Spleen (tissue), 11 donors: ENCODE results near the gene PNMA3. TPM values are rescaled to one million over a fixed set of nuclear protein-coding genes. Genes with fewer than 3 reads are reported as not detected.

Source experiments
- DNase-seq: peaks from one replicate; pipeline ENCODE4 v3.0.0-alpha.2; 2020
- H3K27ac ChIP-seq, 8 donors: fragments of 200-600 bp; sonication (generic) in 7 of 8; 1 replicate in 4 of 8; 2 replicates in 4 of 8; pipeline versions ENCODE4 v1.5.0 to v1.8.0; 2016 to 2021; ENCODE audit warnings: inconsistent platforms in 4 of 8, mild to moderate bottlenecking in 4 of 8, moderate library complexity in 1 of 8
- H3K27me3 ChIP-seq, 7 donors: fragments of 200-600 bp; sonication (generic) in 6 of 7; replicated peaks in 1 of 7; 1 replicate in 4 of 7; 2 replicates in 3 of 7; pipeline versions ENCODE4 v1.5.0 to v1.8.0; 2016 to 2021; ENCODE audit warnings: inconsistent platforms in 3 of 7, mild to moderate bottlenecking in 1 of 7
- H3K36me3 ChIP-seq, 6 donors: fragments of 200-600 bp; sonication (generic) in 5 of 6; 1 replicate in 4 of 6; 2 replicates in 2 of 6; pipeline versions ENCODE4 v1.5.0 to v1.8.0; 2016 to 2021; ENCODE audit warnings: inconsistent platforms in 2 of 6
- H3K4me1 ChIP-seq, 6 donors: fragments of 200-600 bp; sonication (generic) in 5 of 6; 1 replicate in 3 of 6; 2 replicates in 3 of 6; pipeline versions ENCODE4 v1.5.0 to v1.8.0; 2016 to 2021; ENCODE audit warnings: inconsistent platforms in 3 of 6
- H3K4me3 ChIP-seq, 8 donors: fragments of 200-600 bp; sonication (generic) in 7 of 8; 1 replicate in 4 of 8; 2 replicates in 4 of 8; pipeline versions ENCODE4 v1.5.0 to v1.8.0; 2016 to 2021; ENCODE audit warnings: inconsistent platforms in 4 of 8, mild to moderate bottlenecking in 4 of 8, moderate library complexity in 2 of 8
- H3K9me3 ChIP-seq, 8 donors: fragments of 200-600 bp; sonication (generic) in 7 of 8; 1 replicate in 4 of 8; 2 replicates in 4 of 8; pipeline versions ENCODE4 v1.5.0 to v1.8.0; 2016 to 2021; ENCODE audit warnings: inconsistent platforms in 4 of 8
- CTCF ChIP-seq, 11 experiments: fragments of 200-600 bp in 7 of 11; fragments of 450-650 bp in 4 of 11; sonication (generic) in 4 of 11; IDR thresholded peaks in 8 of 11; conservative IDR thresholded peaks in 3 of 11; 1 replicate in 7 of 11; 2 replicates in 4 of 11; pipeline versions ENCODE4 v1.4.0 to v1.8.0; 2016 to 2021; ENCODE audit warnings: antibody characterized with exemption in 11 of 11, inconsistent platforms in 4 of 11, mild to moderate bottlenecking in 1 of 11
- POLR2A ChIP-seq, 3 donors: fragments of 450-650 bp; IDR thresholded peaks; one replicate each; pipeline ENCODE4 v1.5.1; 2017; ENCODE audit warnings: antibody characterized with exemption in 3 of 3, mild to moderate bottlenecking in 1 of 3
- POLR2AphosphoS5 ChIP-seq, 3 donors: sonication (generic); formaldehyde crosslinking; IDR thresholded peaks; one replicate each; pipeline ENCODE4 v1.5.1; 2017; ENCODE audit warnings: antibody characterized with exemption in 3 of 3
- WGBS, 5 donors: extraction: QIAGEN DNeasy Blood & Tissue Kit in 3 of 5; methylation state at CpG; one replicate each; pipeline versions ENCODE4 v1.1.5 to v1.1.7; 2013 to 2018; 5-methylcytosine and 5-hydroxymethylcytosine counted together
- intact Hi-C: fragments of 100-400 bp; cut with DNase I; formaldehyde crosslinking; loops from one replicate; pipeline ENCODE4 v1.15.0; 2023; ENCODE audit warnings: low total_unique reads
- polyA plus RNA-seq, 3 donors: library from polyadenylated mRNA; stranded (reverse); fragments of 200-250 nt; gene quantifications; one replicate each; pipeline ENCODE4 v1.2.1, GENCODE V29; 2013
- total RNA-seq, 7 donors: library from RNA; depleted of rRNA in 3 of 7; stranded (reverse); fragments of >200 nt in 3 of 7; fragmentation: NEBNext Ultra II Directional in 4 of 7; extraction: Animal tissue kit (Norgen Biotek cat#: 25700) in 4 of 7; gene quantifications; one replicate each; pipeline versions ENCODE4 v1.1.0 to v1.2.1, GENCODE V29; 2016 to 2021
- donor health status: healthy with polysubstance abuse.
- donor health status: DM: no; HTN: no; CAD: no; lungs with moderate emphysema.
- donor health status: DM: no; HTN: no; CAD: no.
- donor health status: Bipolar disorder and iron deficiency.
- donor health status: healthy.
- donor health status: DM: no; HTN: no; CAD: no.
- donor health status: DM: yes; HTN: yes; CAD: no.

The PNMA3 gene
- total and polyA plus RNA-seq, 10 donors: 1.2 to 3.4 (median 2.4) TPM

GRCh38 chrX:153029162-153029561 is 27.1 kb upstream of the PNMA3 start:
- Histone ChIP-seq H3K9me3 (no peaks in the 10 kb centered on the region), H3K4me3 (no peak overlapping the region), H3K27ac (no peak overlapping the region), H3K27me3 (peaks cover 0 to 5% (median 0%) of the 10 kb centered on the region in 7 donors), H3K36me3 (no peaks in the 10 kb centered on the region), H3K4me1 (peaks cover 0 to 11% (median 2%) of the 10 kb centered on the region in 6 donors)
- 48 to 94% (median 82%) methylated on average over 2 of the region's 2 CpGs for WGBS, 5 donors
- intact Hi-C loops: no loop called here
- TF ChIP-seq POLR2AphosphoS5 (IDR thresholded peaks at IDR 0.05): no peak
- no peak for TF ChIP-seq POLR2A (IDR thresholded peaks at IDR 0.05)
- TF ChIP-seq CTCF (IDR thresholded peaks at IDR 0.05 in 8 of 11, conservative IDR thresholded peaks at IDR 0.05 in 3 of 11): no peak
- DNase-seq: no peak

GRCh38 chrX:153029875-153030274 is 26.4 kb upstream of the PNMA3 start:
- no peaks in the 10 kb centered on the region for H3K36me3 ChIP-seq
- peaks cover 0 to 11% (median 2%) of the 10 kb centered on the region in 6 donors for H3K4me1 ChIP-seq
- no peaks in the 10 kb centered on the region for H3K27me3 ChIP-seq
- H3K27ac ChIP-seq: no peak overlapping the region
- intact Hi-C loops: no loop called here
- TF ChIP-seq POLR2AphosphoS5 (IDR thresholded peaks at IDR 0.05): no peak
- no peak for TF ChIP-seq CTCF (IDR thresholded peaks at IDR 0.05 in 8 of 11, conservative IDR thresholded peaks at IDR 0.05 in 3 of 11)
- no peak for TF ChIP-seq POLR2A (IDR thresholded peaks at IDR 0.05)
- DNase-seq: peak; percentile 71
- peaks cover 0 to 5% (median 0%) of the 10 kb centered on the region in 8 donors for H3K9me3 ChIP-seq
- no peak overlapping the region for H3K4me3 ChIP-seq
- 89 to 95% (median 93%) methylated on average over 4 to 11 of the region's 11 CpGs; no CpG with 5 or more reads in 1 of the 5 donors for WGBS, 5 donors

- Histone ChIP-seq H3K27me3 (no peaks in the 10 kb centered on the region), H3K4me3 (no peak overlapping the region), H3K27ac (no peak overlapping the region), H3K36me3 (no peaks in the 10 kb centered on the region), H3K9me3 (peaks cover 0 to 12% (median 0%) of the 10 kb centered on the region in 8 donors), H3K4me1 (peaks cover 0 to 11% (median 2%) of the 10 kb centered on the region in 6 donors)
- intact Hi-C loops: no loop called here
- 85 to 100% (median 89%) methylated on average over 7 to 12 of the region's 12 CpGs; no CpG with 5 or more reads in 1 of the 5 donors for WGBS, 5 donors
- no peak for DNase-seq
- TF ChIP-seq POLR2AphosphoS5 (IDR thresholded peaks at IDR 0.05): no peak
- TF ChIP-seq CTCF (IDR thresholded peaks at IDR 0.05 in 8 of 11, conservative IDR thresholded peaks at IDR 0.05 in 3 of 11): no peak
- TF ChIP-seq POLR2A (IDR thresholded peaks at IDR 0.05): no peak
Observed at GRCh38 chrX:153030801-153031200, 25.5 kb upstream of the PNMA3 start.

GRCh38 chrX:153032397-153033118 is 23.7 kb upstream of the PNMA3 start:
- peak; percentile 92 for DNase-seq
- H3K4me1 ChIP-seq: peaks cover 0 to 11% (median 2%) of the 10 kb centered on the region in 6 donors
- peak overlapping the region in 7 of 8 donors; percentile 15 to 69 (median 34) for H3K4me3 ChIP-seq
- TF ChIP-seq POLR2AphosphoS5 (IDR thresholded peaks at IDR 0.05) (peak; percentile 54 to 74 (median 63)), CTCF (IDR thresholded peaks at IDR 0.05 in 8 of 11, conservative IDR thresholded peaks at IDR 0.05 in 3 of 11) (peak; percentile 76 to 95 (median 87)), POLR2A (IDR thresholded peaks at IDR 0.05) (no peak)
- intact Hi-C loops: no loop called here
- no peaks in the 10 kb centered on the region for H3K36me3 ChIP-seq
- 14 to 57% (median 41%) methylated on average over 14 to 64 of the region's 64 CpGs for WGBS, 5 donors
- peaks cover 0 to 12% (median 0%) of the 10 kb centered on the region in 8 donors for H3K9me3 ChIP-seq
- H3K27me3 ChIP-seq: no peaks in the 10 kb centered on the region
- H3K27ac ChIP-seq: peak overlapping the region in 7 of 8 donors; percentile 12 to 80 (median 57)
